ENCODE data around the gene PHRF1.

PHRF1 gene

DNA sequence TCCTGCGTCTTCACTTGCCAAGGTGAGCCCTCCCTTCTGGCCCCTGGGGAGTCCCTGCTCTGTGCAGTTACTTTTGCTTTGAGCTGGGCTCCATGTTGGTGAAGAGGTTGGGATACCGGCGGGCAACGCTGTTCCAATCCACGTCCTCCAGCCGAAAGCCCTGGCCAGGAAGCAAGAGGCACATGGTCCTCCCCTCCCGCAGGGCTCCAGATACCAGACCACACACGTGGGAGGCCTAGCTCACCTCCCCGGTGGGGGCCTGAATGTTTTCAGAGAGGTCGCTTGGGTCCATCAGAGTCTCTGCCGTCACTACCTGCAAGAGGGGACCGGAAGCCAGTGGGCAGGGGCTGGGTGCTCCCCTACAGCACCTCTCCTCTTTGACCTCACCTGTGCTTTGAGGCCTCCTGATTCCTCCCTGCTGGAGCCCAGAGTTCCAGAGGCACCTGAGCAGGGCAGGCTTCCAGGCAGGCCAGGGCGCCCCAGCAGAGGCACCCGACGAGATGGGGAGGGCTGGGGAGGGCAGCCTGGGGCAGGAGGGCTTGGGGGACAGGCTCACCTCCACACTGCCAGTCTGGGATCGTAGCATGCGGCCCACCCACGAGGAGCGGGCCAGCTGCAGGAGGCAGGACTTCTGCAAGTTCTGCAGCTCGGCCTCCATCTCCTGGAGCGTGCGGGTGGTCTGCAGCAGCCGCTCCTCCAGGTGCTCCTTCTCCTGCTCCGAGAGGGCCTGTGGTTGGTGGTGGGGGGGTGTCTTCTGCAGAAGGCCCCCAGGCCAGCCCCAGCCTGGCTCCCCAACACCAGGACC, 18.7 kb upstream of the PHRF1 start:
- no peak for DNase-seq

DNA sequence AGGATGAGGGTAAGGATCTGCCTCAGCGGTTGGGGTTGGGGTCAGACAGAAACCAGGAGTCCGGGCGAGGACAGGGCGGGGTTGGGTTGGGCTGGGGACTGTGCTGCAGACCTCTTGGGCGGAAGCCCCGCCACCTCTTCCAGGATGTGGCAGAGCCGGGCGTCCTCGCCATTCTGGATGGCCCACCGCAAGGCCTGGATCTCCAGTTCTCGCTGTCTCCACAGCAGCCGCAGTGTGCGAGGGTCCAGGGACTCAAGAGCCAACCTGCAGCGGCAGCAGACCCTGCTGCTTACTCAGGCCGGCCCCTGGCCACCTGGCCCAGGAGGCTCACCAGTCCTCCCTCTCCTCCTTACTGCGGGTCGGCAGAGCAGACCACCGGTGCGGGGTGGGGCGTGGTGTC, 17.8 kb upstream of the PHRF1 start:
- no peak for DNase-seq

DNA sequence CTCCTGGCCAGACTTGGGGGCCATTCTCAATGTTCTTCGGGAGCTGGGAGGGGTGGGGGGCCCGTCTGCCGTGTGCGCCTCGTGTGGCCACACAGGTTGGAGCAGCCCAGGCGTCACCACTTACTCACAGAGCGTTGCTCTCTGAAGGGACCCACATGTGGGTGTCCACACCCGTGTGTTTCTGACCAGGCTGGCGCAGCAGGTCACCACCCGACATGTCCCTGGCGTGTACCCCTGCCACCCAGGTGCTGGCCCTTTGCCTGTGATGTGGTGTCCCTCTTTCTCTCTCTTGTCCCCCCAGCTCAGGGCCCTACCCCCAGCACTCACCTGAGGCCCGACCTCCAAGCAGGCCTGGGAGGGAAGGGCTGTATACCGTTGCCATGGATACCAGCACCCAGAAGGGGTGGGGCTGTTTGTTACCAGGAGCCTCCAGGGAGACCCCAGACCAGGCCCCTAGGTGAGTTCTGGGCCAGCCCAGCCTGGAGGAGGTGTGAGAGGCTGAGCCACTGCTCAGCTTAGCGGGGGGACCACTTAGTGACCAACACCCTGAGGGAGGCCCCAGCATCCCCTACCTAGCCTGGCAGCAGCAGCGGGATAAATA, 17.1 kb upstream of the PHRF1 start:
- peak in 2 of 6 experiments; percentile 42 to 49 for DNase-seq

DNA sequence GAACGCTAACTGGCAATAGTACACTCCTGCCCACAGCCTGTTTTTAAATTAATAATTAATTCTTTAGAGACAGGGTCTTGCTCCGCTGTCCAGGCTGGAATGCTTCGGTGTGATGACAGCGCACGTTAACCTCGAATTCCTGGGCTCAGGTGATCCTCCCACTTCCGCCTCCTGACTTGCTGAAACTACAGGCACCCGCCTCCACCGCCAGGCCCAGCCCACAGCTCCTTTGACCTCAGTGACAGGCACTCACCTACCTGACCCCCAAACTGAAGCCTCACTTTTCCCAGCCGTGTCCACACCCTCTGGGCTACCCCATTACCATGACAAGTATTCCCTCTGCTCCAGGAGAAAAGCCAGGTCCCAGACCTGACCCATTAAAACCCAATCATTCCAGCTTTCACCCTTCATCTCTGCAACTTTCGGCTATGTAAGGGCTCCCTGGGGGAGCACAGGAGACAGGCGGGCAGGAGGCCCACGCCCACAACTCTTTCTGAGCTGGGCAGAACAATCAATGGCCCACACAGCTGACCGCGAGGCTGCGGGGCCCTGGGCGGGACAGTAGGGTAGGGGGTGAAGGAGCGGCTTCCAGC, 16.5 kb upstream of the PHRF1 start:
- peak in 3 of 6 experiments; percentile 25 to 53 (median 34) for DNase-seq

DNA sequence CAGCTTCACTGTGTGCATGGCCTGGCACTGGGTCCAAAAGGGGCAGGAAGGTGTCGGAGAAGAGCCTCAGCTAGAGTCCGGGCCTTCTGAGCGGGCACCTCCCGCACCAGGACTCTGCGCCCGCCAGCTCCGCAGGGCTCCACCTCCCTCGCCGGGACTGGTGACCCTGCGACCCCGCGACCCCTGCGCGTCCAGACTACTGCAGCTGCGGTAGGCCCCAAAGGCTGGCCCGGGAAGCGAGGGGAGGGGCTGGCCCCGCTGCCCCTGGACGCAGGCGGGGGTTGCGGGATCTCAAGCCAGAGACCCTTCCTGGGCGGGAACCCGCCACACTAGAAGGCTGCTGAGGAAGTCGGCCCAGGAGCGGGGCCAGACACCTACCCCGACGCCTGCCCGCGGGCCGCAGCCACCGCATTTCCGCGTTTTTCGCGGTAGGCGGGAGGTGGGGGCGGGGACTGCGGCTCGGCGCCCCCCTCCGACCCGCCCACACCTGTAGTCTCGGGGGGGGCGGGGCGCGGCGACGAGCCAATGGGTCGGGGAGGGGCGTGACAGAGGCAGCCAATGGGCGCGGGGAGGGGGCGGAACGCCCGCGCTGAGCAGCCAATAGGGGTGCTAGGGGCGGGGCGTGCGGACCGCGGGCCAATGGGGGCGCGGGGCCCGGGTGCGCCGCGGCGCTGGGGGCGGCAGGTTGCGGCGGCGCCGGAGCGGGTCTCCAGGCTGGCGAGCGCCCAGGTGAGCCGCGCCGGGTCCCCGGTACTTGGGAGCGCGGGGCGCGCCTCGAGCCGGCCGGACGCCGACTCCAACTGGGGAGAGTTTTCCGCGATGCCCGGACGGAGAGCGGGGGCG, 15.7 kb upstream of the PHRF1 start, which contains the start of the genes LMNTD2 and RASSF7:
LMNTD2 (minus strand) TSS at position 434 of the 843 bp plus-strand sequence; CDS start at position 412, 22 bp downstream.
RASSF7 (plus strand) TSS at position 666 of the 843 bp plus-strand sequence. CDS start 799 bp downstream, outside the sequence.
- DNase-seq: peak; percentile 89 to 96 (median 95)

DNA sequence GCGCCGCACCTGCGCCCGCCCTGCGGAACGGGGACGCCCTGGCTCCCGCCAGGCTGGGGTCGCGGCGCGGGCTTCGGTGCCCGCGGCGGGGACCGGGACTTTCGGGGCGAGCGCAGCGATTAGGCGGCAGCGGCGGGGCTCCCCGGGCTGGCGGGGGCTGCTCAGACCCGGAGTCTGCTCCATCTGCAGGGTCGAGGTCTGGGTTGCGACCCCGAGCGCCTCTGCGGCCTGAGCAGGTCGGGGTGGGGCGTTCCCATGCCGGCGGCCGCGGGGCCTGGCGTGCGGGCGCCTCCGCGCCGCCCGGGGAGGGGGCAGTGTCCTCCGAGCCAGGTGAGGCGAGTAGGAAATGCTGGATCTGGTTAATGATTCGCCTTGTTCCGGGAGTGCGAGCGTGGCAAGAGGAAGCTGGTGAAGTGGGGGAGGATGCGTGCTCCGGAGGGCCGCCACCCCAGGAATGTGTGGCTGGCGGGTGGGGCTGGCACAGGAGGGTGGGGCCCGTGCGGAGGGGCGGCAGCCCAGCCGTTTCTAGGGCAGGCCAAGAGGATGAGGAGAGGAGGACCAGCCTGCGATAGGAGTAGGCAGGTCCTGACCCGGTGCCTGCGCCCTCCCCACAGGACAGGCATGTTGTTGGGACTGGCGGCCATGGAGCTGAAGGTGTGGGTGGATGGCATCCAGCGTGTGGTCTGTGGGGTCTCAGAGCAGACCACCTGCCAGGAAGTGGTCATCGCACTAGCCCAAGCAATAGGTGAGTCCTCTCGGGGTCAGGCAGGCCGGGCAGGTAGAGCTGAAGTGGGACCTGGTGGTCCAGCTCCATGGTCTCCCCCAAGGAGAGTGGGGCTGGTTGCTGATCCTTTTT, 14.9 kb upstream of the PHRF1 start:
- peak in 3 of 6 experiments; percentile 41 to 59 (median 43) for DNase-seq

DNA sequence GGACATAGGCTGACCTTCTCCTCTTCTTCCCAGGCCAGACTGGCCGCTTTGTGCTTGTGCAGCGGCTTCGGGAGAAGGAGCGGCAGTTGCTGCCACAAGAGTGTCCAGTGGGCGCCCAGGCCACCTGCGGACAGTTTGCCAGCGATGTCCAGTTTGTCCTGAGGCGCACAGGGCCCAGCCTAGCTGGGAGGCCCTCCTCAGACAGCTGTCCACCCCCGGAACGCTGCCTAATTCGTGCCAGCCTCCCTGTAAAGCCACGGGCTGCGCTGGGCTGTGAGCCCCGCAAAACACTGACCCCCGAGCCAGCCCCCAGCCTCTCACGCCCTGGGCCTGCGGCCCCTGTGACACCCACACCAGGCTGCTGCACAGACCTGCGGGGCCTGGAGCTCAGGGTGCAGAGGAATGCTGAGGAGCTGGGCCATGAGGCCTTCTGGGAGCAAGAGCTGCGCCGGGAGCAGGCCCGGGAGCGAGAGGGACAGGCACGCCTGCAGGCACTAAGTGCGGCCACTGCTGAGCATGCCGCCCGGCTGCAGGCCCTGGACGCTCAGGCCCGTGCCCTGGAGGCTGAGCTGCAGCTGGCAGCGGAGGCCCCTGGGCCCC, 14.1 kb upstream of the PHRF1 start:
- no peak for DNase-seq

DNA sequence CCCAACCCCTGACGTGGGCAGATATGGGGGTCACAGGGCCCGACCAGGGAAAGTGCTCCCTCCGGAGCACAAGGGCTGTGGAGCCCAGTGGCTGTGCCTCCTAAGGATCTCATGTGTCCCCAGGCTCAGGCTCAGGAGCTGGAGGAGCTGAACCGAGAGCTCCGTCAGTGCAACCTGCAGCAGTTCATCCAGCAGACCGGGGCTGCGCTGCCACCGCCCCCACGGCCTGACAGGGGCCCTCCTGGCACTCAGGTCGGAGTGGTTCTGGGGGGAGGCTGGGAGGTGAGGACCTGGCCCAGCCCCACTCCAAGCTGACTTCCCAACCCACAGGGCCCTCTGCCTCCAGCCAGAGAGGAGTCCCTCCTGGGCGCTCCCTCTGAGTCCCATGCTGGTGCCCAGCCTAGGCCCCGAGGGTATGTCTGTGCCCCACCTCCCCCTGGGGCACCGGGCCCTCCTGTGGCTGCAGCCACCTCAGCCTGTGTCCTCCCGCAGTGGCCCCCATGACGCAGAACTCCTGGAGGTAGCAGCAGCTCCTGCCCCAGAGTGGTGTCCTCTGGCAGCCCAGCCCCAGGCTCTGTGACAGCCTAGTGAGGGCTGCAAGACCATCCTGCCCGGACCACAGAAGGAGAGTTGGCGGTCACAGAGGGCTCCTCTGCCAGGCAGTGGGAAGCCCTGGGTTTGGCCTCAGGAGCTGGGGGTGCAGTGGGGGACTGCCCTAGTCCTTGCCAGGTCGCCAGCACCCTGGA, 13.0 kb upstream of the PHRF1 start:
- no peak for DNase-seq

DNA sequence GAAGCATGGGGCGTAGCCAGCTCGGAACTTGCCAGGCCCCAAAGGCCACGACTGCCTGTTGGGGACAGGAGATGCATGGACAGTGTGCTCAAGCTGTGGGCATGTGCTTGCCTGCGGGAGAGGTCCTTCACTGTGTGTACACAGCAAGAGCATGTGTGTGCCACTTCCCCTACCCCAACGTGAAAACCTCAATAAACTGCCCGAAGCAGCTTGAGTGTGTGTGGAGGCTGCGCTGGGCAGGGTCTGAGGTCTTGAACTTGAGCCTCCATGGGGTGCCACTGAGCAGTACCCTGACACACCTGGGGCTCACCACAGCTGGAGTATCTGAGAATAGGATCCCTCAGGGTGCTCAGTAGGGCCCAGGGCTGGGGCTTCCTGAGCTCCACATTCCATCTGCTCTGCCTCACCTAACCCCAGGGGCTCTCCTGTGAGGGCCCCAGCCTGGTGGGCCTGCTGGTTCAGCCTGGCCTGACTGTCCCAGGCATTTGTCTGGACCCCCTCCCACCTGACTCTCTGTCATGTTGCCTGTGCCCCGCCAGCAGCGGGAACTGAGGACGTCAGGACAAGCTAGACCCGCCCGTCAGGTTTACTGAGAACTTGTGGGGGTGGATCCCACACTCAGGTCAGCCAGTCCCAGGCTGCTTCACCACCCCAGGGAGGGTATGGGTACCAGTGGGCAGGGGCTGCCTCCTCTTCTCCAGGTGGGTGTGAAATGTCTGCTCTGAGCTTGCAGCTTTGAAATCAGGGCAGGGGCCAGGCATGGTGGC, 12.3 kb upstream of the PHRF1 start:
- DNase-seq: no peak

DNA sequence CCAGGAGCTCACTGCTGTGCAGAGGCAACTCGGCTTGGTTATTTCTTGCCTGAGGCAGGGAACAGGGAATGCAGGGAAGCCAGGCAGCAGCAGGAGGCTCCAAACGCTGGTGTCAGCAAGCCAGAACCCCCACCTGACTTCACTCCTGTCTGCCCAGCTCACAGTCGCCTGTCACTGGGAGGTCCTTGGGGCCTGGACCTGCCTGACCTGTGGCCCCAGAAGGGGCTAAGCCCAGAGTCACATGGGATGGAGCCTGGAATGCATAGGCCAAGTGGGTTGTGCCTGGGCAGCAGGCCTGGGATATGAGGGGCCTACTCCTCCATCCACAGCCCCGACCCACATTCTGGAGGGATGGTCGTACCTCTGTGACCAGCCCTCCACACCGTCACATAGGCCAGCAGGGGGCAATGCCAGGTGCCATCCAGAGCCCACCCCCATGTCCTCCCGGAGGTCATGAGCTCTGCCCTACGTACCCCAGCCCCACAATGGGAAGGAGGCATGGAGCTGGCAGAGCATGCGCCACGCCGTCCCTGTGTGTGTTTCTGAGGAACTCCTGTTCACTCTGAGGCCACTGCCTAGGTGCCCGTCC, 10.3 kb upstream of the PHRF1 start:
- no peak for DNase-seq

DNA sequence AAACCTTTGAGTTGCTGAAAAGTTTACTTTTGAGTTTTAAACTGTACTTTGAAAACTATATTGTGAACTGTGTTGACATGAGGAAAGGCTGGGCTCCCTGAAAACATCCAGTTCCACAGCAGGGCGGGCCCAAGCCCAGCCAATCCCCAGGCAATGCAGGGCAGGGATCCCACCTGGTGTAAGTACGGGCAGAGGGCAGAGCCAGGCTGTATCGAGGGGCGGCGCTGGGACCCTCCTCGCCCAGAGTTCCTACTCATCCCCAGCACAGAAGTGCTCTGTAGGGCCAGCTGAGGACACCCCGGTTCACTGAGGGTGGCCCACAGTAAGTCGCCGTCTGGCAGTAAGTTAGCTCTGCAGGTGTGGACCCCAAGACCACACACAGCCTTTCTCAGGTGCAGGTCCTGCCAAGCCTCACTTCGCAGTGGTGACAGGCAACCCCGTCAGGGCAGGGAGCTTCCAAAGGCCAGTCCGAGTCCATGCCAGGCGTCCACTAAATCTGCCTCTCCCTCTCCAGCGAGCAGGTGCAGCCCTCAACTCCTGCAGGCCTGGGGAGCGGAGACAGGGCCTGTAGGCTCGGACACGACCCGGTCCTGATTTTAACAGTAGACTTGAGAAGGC, 9.2 kb upstream of the PHRF1 start:
- no peak for DNase-seq

DNA sequence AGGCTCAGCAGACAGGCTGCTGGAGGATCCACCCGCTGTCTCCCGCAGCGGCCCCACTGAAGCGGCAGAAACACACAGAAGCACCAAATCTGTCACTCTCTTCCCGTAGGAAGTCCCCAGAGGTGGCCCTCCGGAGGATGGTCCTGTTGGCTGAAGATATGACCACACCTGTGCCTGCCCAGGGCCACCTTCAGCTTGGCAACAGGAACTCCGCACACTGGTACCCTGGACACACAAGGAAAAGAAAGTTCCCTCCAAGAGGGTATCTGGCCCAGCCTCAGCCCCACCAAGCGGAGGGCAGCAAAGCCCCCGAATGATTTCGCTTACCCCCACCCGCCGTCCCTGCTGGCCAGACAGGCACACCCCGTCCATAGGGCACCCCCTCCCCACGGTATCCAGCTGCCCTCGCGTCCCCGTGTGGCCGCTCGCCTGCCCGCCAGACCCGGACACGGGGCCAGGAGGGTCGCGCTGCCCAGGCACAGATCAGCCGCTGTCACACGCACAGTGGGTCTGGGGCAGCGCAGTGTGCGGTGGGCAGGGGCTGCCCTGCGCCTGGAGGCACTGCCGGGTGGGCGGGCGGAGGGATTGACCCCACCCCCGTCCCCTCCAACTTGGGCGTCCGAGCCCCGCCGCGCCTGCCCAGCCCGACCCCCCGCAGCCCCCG, 8.5 kb upstream of the PHRF1 start:
- peak in 4 of 6 experiments; percentile 22 to 38 (median 36) for DNase-seq

DNA sequence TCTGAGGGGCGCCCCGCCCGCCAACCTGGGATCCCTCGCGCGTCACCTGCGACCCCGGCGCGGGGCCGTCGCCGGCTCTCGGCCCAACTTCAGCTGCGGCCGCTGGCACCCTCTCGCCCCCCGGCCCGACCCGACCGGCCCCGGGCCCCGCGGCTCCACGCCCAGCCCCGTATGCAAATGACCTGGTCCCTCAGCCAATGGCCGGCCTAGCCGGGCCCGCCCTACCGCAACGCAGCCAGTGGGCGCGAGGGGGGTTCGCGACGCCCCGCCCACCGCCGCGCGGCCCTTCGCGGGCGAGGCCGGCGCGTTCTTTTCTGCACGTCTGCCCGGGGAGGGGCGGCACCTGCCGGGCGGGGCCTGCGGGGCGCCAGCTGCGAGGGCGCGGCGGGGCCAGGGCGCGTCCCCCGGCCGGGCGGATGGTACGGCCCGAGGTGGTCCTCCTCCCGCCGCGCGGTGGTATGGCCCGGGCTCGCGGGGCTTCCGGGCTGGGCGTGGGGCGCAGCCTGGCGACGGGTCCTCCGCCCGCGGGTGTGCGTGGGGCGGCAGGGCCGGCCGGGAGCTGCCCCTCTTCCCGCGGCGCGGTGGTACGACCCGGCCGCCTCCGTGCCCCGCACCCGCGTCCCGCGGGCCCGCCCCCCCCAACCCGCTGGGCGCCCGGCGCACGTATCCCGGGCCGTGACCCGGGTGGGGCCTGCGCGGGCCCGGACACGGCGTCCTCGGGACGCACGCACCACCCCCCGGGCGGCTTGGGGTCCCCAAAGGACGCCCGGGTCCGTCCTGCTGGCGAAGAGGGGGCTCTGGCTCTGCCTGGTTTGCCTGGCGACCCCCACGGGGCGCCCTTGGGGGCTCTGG, 7.7 kb upstream of the PHRF1 start:
- peak; percentile 86 to 94 (median 92) for DNase-seq

DNA sequence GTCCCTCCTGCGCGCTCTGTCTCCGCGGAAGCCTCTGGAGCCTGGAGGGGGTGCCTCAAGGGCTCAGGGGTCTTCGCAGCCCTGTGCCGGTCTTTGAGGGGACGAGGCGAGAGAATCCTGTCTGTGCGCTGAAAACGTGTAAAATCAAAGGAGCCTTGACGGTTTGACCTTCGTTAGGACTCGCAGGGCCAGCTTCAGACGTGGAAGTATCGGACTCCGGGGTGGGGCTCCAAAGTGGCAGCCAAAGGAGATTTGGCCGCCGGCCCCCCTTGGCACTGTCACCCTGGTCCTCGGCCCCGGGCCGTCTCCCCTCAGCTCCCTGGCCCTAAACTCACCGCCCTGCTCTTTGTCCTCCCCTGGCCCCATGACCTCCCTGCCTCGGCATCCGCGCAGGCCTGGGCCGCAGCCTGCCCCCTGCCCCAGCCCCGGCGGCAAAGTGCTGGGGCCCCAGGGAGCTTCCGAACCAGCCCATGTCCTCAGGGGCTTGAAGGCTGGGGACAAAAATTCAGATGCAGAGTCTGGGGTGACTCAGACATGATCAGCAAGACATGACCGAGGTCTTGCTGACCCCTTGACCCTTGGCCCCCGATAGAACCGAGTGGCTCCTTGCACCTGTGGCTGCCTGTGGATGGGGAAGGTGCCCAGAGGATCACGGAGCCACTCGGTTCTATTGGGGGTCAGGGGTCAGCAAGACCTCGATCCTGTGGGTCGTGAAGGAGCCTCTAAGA, 6.9 kb upstream of the PHRF1 start:
- no peak for DNase-seq

DNA sequence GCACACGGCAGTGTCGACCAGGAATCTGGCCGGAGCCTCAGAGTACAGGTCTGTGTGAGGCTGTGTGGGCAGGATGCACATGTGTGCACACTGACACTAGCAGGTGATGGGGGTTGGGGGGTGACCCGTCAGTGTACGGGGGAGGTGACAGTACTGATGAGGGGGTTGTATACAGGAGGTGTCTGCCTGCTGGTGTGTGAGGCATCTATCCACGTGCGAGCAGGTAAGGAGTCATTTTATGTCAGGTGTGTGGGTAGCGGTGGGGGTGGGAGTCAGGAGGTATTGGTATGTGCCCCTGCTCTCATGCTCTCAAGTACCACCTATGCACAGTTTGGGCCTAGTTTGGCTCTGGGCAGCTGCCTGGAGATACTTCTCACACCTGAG, 4.5 kb upstream of the PHRF1 start:
- DNase-seq: no peak

DNA sequence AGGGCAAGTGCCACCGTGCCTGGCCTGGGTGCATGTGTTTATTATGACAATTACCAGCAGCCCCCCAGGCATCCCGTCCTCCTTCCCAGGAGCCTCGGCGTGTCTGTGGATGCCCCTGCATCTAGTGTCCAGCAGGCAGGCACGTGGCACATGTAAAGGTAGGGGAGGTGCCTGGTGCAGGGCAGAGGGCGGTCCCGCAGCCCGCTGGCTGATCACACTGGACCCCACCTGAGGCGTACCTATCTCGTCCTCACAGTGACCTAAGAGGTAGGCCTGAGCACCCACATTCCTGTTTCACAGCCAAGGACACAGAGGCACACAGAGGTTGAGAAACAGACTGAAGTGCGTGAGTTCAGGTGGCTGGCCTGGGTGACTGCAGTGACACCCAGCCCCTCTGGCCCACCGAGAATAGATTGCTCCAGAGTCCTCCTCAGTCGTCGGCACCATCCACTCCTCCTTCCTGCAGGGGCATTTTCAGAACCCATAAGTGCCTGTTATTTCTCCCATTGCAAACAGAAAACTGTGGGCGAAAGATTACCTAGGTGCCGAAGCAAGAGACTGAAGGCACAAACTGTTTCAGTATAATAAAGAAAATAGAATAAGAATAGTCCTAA, 3.0 kb upstream of the PHRF1 start:
- no peak for DNase-seq
